Measurements from ENCODE around the gene GPR108.

GPR108 gene

GRCh38 chr19:6690160-6690885 lies 47.1 kb downstream of the GPR108 start:
- TF ChIP-seq CTCF (IDR thresholded peaks at IDR 0.05): no peak

GRCh38 chr19:6687114-6687513 lies 50.3 kb downstream of the GPR108 start:
- TF ChIP-seq CTCF (IDR thresholded peaks at IDR 0.05): no peak

- TF ChIP-seq CTCF (IDR thresholded peaks at IDR 0.05): no peak
Observed at GRCh38 chr19:6686628-6686975, 50.8 kb downstream of the GPR108 start.

- no peak for TF ChIP-seq CTCF (IDR thresholded peaks at IDR 0.05)
Observed at GRCh38 chr19:6685962-6686627, 51.3 kb downstream of the GPR108 start.

- no peak for TF ChIP-seq CTCF (IDR thresholded peaks at IDR 0.05)
Observed at GRCh38 chr19:6685482-6685881, 51.9 kb downstream of the GPR108 start.

GRCh38 chr19:6683971-6684370 lies 53.4 kb downstream of the GPR108 start:
- no peak for TF ChIP-seq CTCF (IDR thresholded peaks at IDR 0.05)

GRCh38 chr19:6682607-6683128 lies 54.7 kb downstream of the GPR108 start:
- TF ChIP-seq CTCF (IDR thresholded peaks at IDR 0.05): no peak
